Measurements from ENCODE around the gene TMEM263. TPM values are rescaled to one million over a fixed set of nuclear protein-coding genes. Genes with fewer than 3 reads are reported as not detected.

The TMEM263 gene
- polyA plus RNA-seq, 3 donors: 0.56 to 2.0 (median 1.7) TPM

DNA sequence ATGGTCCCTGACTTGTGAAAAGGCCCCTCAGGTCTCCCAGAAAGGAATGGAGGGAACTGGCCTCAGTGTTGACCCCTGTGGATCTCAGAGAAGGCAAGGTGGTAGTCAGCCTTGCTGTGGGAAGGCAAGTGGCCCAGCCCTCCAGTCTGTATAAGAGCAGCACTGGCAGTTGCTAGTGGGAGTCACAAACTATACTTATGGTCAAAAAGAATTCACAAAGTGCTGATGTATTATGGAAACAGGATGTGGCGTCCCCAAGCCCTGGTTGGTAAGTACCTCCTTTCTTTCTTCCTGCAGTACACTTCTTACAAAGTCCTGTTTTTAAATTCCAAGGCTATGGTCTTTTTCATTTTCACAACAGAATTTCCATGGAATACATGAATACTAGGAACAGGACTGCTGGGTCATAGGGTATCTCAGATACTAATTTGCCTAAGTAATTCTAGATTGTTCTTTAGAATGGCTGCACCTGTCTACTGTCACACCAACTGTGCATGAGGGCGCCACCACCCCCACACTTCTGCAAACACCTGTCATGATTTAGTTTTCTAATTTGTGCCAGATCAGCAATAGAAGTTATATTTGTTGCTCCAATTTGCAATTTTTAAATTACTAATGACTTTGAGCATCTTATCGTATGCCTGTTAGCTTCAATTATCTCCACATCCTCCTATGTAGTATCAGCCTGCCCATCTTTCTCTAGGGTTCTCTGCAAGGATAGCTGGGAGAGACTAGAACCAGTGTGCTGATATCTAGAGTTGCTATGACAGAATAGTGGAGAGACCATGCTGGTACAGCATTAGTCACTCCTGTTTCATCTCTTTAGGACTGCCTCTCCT, 40.7 kb upstream of the TMEM263 start:
- Mint-ChIP-seq H3K4me1 (peaks cover 4% of the 10 kb centered on the region), H3K4me3 (peak overlapping the region in 1 of 2 donors; percentile 78), H3K9me3 (peaks cover 0 to 22% (median 11%) of the 10 kb centered on the region in 7 donors), H3K36me3 (peaks cover 0 to 1% of the 10 kb centered on the region in 2 donors), H3K27ac (no peak overlapping the region), H3K27me3 (ENCODE audit: low read depth in 3 of 3) (peaks cover 95 to 99% (median 97%) of the 10 kb centered on the region in 3 donors)
- Histone ChIP-seq H3K27me3 (ENCODE audit: control insufficient read depth in 2 of 2, insufficient read depth in 2 of 2, low read length in 2 of 2) (peaks cover 95 to 99% of the 10 kb centered on the region in 2 donors), H3K4me1 (ENCODE audit: control insufficient read depth in 1 of 2, insufficient read depth in 2 of 2, low read length in 2 of 2) (peaks cover 0 to 5% of the 10 kb centered on the region in 2 donors), H4K20me1 (ENCODE audit: insufficient read depth, low read length) (peaks cover 66% of the 10 kb centered on the region), H3K4me3 (replicated peaks in 1 of 3; ENCODE audit: low read depth in 2 of 3, low read length in 3 of 3) (no peak overlapping the region), H3K27ac (ENCODE audit: low read depth in 1 of 2, low read length in 2 of 2) (no peak overlapping the region), H2AFZ (ENCODE audit: insufficient read depth, low read depth, low read length, poor library complexity, severe bottlenecking) (no peak overlapping the region), H3K4me2 (replicated peaks; ENCODE audit: extremely low read depth, low read length, poor library complexity, severe bottlenecking) (no peak overlapping the region), H3K9ac (ENCODE audit: insufficient read depth, low read length, poor library complexity, severe bottlenecking) (no peak overlapping the region), H3K9me3 (replicated peaks in 1 of 2; ENCODE audit: control insufficient read depth in 1 of 2, insufficient read depth in 1 of 2, low read length in 2 of 2) (peaks cover 4 to 48% of the 10 kb centered on the region in 2 donors), H3K79me2 (ENCODE audit: insufficient read depth, low read length) (no peaks in the 10 kb centered on the region), H3K36me3 (replicated peaks in 1 of 2; ENCODE audit: control insufficient read depth in 1 of 2, insufficient read depth in 2 of 2, low read length in 2 of 2) (no peaks in the 10 kb centered on the region)
- TF ChIP-seq, protein P1, sequence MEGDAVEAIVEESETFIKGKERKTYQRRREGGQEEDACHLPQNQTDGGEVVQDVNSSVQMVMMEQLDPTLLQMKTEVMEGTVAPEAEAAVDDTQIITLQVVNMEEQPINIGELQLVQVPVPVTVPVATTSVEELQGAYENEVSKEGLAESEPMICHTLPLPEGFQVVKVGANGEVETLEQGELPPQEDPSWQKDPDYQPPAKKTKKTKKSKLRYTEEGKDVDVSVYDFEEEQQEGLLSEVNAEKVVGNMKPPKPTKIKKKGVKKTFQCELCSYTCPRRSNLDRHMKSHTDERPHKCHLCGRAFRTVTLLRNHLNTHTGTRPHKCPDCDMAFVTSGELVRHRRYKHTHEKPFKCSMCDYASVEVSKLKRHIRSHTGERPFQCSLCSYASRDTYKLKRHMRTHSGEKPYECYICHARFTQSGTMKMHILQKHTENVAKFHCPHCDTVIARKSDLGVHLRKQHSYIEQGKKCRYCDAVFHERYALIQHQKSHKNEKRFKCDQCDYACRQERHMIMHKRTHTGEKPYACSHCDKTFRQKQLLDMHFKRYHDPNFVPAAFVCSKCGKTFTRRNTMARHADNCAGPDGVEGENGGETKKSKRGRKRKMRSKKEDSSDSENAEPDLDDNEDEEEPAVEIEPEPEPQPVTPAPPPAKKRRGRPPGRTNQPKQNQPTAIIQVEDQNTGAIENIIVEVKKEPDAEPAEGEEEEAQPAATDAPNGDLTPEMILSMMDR (IDR thresholded peaks at IDR 0.05): no peak
- intact Hi-C loops (cut with micrococcal nuclease): no loop called here
- WGBS (ENCODE audit: insufficient coverage): no CpG with 5 or more reads among the region's 3 CpGs
- DNase-seq: no peak

DNA sequence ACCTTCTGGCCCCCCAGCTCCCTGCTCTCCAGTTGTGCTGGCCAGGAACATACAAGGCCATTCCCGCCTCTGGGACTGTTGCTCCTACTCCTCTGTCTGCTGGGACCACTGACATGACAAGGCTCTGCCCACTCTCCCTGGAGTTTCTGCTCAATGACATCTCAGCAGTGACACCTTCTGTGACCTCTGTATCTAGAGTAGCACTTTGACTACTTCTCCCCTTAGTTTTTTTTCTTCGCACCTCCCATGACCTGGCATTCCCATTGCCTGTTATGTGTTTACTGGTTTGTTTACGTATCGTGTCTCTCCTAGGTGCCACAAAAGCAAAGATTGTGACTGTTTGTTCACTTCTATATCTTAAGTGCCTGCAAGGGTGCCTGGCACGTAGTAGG, 40.1 kb upstream of the TMEM263 start:
- Histone ChIP-seq H4K20me1 (ENCODE audit: insufficient read depth, low read length) (peaks cover 60% of the 10 kb centered on the region), H3K27ac (ENCODE audit: low read depth in 1 of 2, low read length in 2 of 2) (no peak overlapping the region), H3K4me3 (replicated peaks in 1 of 3; ENCODE audit: low read depth in 2 of 3, low read length in 3 of 3) (no peak overlapping the region), H3K27me3 (ENCODE audit: control insufficient read depth in 2 of 2, insufficient read depth in 2 of 2, low read length in 2 of 2) (peaks cover 98 to 100% of the 10 kb centered on the region in 2 donors), H3K4me1 (ENCODE audit: control insufficient read depth in 1 of 2, insufficient read depth in 2 of 2, low read length in 2 of 2) (no peaks in the 10 kb centered on the region), H3K36me3 (replicated peaks in 1 of 2; ENCODE audit: control insufficient read depth in 1 of 2, insufficient read depth in 2 of 2, low read length in 2 of 2) (no peaks in the 10 kb centered on the region), H3K79me2 (ENCODE audit: insufficient read depth, low read length) (no peaks in the 10 kb centered on the region), H3K9me3 (replicated peaks in 1 of 2; ENCODE audit: control insufficient read depth in 1 of 2, insufficient read depth in 1 of 2, low read length in 2 of 2) (peaks cover 4 to 48% of the 10 kb centered on the region in 2 donors), H2AFZ (ENCODE audit: insufficient read depth, low read depth, low read length, poor library complexity, severe bottlenecking) (no peak overlapping the region), H3K4me2 (replicated peaks; ENCODE audit: extremely low read depth, low read length, poor library complexity, severe bottlenecking) (no peak overlapping the region), H3K9ac (ENCODE audit: insufficient read depth, low read length, poor library complexity, severe bottlenecking) (no peak overlapping the region)
- no peak overlapping the region for H3K27ac Mint-ChIP-seq
- peaks cover 0 to 1% of the 10 kb centered on the region in 2 donors for H3K36me3 Mint-ChIP-seq
- no peak for DNase-seq
- H3K9me3 Mint-ChIP-seq: peaks cover 0 to 19% (median 11%) of the 10 kb centered on the region in 7 donors
- TF ChIP-seq, protein P1 (IDR thresholded peaks at IDR 0.05): no peak
- H3K4me3 Mint-ChIP-seq: peak overlapping the region in 1 of 2 donors; percentile 78
- intact Hi-C loops (cut with micrococcal nuclease): no loop called here
- WGBS (ENCODE audit: insufficient coverage): 100% methylated on average over 1 of the region's 5 CpGs
- peaks cover 97 to 99% (median 98%) of the 10 kb centered on the region in 3 donors for H3K27me3 Mint-ChIP-seq (ENCODE audit: low read depth in 3 of 3)
- H3K4me1 Mint-ChIP-seq: peaks cover under 1% of the 10 kb centered on the region

Data from CD14-positive monocyte (primary cell).